Measurements from ENCODE around the gene ANO3.
"Not testable (repeated sequence)": the region's sequence is repeated elsewhere in the genome, so short reads cannot be mapped to it uniquely, and the experiment has no call there.

The ANO3 gene

GRCh38 chr11:26331911-26332571, at the start of gene ANO3:
Gene ANO3 (plus strand): TSS chr11:26332130. CDS start chr11:26332276, 146 bp downstream.
- peak; percentile 84 to 91 for DNase-seq

GRCh38 chr11:26283852-26284408, 48.0 kb upstream of the ANO3 start:
- no peak for DNase-seq

GRCh38 chr11:26285608-26286007, 46.3 kb upstream of the ANO3 start:
- DNase-seq, result peak in 1 of 2 experiments; percentile 55

GRCh38 chr11:26286472-26287066, 45.4 kb upstream of the ANO3 start:
- peak in 1 of 2 experiments; percentile 50 for DNase-seq

GRCh38 chr11:26287067-26287518, 44.8 kb upstream of the ANO3 start:
- DNase-seq, result no peak

- DNase-seq, result peak; percentile 15 to 79
These were observed 34.5 kb upstream of the ANO3 start for GRCh38 chr11:26297189-26297975.

GRCh38 chr11:26316372-26316771, 15.6 kb upstream of the ANO3 start:
- not testable (repeated sequence) for DNase-seq

- no peak for DNase-seq
These were observed 12.0 kb upstream of the ANO3 start for GRCh38 chr11:26319906-26320305.

GRCh38 chr11:26321516-26321915, 10.4 kb upstream of the ANO3 start:
- DNase-seq, result no peak

- DNase-seq, result no peak
These were observed 9.4 kb upstream of the ANO3 start for GRCh38 chr11:26322335-26323067.

GRCh38 chr11:26323837-26324236, 8.1 kb upstream of the ANO3 start:
- no peak for DNase-seq

GRCh38 chr11:26324270-26324669, 7.7 kb upstream of the ANO3 start:
- no peak for DNase-seq

GRCh38 chr11:26326793-26327400, 5.0 kb upstream of the ANO3 start:
- no peak for DNase-seq

- peak in 1 of 2 experiments; percentile 13 for DNase-seq
These were observed 2.7 kb upstream of the ANO3 start for GRCh38 chr11:26329206-26329605.

GRCh38 chr11:26330262-26330661, 1.7 kb upstream of the ANO3 start:
- DNase-seq, result no peak

GRCh38 chr11:26332572-26332915, 614 bp downstream of the ANO3 start:
- DNase-seq, result no peak

GRCh38 chr11:26333906-26334305, 2.0 kb downstream of the ANO3 start:
- DNase-seq, result no peak

GRCh38 chr11:26335903-26336302, 4.0 kb downstream of the ANO3 start:
- DNase-seq, result peak; percentile 60 to 90

- DNase-seq, result peak; percentile 63 to 88
These were observed 12.7 kb downstream of the ANO3 start for GRCh38 chr11:26344647-26345046.

- no peak for DNase-seq
These were observed 16.8 kb downstream of the ANO3 start for GRCh38 chr11:26348776-26349175.

- DNase-seq, result no peak
These were observed 18.1 kb downstream of the ANO3 start for GRCh38 chr11:26350002-26350401.

- no peak for DNase-seq
These were observed 21.1 kb downstream of the ANO3 start for GRCh38 chr11:26353010-26353409.
